ENCODE measurements around the gene ATCAY.

DNA sequence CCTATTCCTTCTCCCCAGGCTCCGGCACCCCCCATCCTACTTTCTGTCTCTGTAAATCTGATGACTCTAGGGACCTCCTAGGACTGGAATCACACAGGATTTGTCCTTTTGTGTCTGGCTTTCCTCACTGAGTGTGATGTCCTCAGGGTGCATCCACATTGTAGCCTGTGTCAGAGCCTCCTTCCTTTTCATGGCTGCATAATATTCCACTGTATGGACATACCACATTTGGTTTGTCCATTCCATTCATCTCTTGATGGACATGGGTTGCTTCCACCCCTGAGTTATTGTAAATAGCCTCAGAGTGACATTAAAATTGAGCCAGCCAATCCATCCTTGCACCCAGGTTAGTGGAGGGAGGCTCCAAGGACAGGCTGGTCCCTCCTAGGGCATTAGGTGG is 29.6 kb downstream of the ATCAY start:
- TF ChIP-seq, protein P1, sequence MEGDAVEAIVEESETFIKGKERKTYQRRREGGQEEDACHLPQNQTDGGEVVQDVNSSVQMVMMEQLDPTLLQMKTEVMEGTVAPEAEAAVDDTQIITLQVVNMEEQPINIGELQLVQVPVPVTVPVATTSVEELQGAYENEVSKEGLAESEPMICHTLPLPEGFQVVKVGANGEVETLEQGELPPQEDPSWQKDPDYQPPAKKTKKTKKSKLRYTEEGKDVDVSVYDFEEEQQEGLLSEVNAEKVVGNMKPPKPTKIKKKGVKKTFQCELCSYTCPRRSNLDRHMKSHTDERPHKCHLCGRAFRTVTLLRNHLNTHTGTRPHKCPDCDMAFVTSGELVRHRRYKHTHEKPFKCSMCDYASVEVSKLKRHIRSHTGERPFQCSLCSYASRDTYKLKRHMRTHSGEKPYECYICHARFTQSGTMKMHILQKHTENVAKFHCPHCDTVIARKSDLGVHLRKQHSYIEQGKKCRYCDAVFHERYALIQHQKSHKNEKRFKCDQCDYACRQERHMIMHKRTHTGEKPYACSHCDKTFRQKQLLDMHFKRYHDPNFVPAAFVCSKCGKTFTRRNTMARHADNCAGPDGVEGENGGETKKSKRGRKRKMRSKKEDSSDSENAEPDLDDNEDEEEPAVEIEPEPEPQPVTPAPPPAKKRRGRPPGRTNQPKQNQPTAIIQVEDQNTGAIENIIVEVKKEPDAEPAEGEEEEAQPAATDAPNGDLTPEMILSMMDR (IDR thresholded peaks at IDR 0.05), result no peak
- no peak for TF ChIP-seq POLR2A (IDR thresholded peaks at IDR 0.05)
